HG03280 (cell line): ENCODE measurements around the gene CHRND.

Experiments
- ATAC-seq: cut with Tn5 transposase; IDR thresholded peaks from one replicate; pipeline ENCODE4 v1.9.1; 2021; ENCODE audit warnings: mild to moderate bottlenecking, moderate library complexity; ENCODE audit not compliant: unreplicated experiment

Gene CHRND

DNA sequence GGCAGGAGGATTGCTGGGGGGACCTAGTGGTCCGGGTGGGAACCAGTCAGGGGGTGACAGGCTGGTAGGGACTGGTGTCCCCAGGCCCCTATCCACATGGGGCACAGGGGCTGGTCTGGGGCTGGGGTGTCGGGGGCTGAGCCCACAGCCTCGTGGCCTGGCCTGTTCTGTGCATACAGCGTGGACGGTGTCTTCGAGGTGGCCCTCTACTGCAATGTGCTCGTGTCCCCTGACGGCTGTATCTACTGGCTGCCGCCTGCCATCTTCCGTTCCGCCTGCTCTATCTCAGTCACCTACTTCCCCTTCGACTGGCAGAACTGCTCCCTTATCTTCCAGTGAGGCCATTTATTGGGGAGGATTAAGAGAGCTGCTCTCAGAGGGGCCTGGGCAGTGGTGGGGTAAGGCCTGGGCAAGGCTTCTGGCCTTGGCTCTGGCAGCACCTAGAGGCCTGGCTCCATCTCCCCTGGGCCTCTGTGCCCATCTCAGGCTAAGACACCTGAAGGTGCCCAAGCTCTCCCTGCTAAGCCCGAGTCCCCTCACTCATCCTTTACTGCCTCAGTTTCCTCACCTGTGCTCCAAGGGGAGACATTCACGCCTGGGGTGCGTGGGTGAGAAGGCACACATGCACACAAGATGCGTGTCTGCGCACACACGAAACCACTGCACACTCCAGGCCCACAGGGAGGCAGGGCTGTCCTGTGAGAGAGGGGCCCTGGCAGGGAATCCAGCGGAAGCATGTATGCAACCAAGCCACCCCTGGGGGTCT lies 15.4 kb downstream of the CHRND start:
- ATAC-seq: no peak

GRCh38 chr2:232541961-232542714 lies 16.2 kb downstream of the CHRND start:
- ATAC-seq: no peak

GRCh38 chr2:232542715-232543467 lies 16.9 kb downstream of the CHRND start:
- no peak for ATAC-seq

- ATAC-seq: no peak
These were observed 17.5 kb downstream of the CHRND start for GRCh38 chr2:232543491-232543890.

GRCh38 chr2:232543928-232544631 lies 18.1 kb downstream of the CHRND start:
- no peak for ATAC-seq

GRCh38 chr2:232544674-232545073 lies 18.7 kb downstream of the CHRND start:
- ATAC-seq: no peak

DNA sequence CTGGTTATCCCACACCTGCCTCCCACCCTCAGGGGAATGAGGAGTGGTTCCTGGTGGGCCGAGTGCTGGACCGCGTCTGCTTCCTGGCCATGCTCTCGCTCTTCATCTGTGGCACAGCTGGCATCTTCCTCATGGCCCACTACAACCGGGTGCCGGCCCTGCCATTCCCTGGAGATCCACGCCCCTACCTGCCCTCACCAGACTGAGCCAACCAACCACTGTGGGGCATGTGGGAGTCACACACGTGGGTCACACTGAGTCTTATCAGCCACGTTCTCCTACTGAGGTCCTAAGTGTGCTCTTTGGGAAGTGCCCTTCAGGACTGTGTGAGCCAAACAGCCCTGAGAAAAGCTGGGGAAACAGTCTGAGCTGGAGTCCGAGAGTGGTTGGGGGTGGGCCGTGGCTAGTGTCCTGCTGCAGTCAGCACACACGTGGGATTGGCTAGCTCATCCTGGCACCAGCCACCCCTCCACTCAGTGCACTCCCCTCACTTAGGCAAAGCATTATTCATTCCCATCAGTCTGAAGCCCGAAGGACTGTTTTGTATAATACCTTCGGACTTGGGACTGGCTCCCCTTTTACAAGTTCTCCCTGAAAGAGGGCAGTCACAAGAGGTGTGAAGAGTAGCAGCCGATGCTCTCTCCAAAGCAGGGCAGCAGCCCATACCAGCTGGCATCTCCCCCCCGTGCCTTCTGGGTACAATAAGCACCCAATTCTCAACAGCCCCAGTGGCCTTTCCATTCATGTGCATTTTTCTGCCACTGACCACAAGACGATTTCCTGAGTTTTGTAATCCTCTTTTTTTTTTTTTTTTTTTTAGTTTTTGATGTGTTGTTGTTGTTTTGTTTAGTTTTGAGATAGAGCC lies 19.8 kb downstream of the CHRND start:
- no peak for ATAC-seq

GRCh38 chr2:232547991-232548390 lies 22.0 kb downstream of the CHRND start:
- ATAC-seq: no peak

DNA sequence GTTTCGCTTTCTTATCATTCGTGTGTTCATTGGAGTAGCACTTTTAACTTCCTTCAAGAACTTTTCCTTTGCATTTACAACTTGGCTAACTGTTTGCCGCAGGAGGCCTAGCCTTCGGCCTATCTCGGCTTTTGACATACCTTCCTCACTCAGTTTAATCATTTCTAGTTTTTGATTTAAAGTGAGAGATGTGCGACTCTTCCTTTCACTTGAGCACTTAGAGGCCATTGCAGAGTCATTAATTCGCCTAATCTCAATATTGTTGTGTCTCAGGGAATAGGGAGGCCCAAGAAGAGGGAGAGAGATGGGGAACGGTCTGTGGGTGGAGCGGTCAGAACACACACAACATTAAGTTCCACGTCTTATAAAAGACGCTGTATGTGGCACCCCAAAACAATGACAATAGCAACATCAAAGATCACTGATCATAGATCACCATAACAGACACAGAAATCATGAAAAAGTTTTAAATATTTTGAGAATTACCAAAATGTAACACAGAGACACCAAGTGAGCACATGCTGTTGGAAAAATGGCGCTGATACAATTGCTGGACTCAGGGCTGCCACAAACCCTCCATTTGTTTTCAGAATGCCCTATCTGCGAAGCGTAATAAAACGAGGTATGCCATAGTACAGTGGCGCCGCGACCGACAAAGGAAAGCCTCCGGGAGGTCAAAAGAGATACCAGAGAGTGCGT lies 23.8 kb downstream of the CHRND start:
- no peak for ATAC-seq

DNA sequence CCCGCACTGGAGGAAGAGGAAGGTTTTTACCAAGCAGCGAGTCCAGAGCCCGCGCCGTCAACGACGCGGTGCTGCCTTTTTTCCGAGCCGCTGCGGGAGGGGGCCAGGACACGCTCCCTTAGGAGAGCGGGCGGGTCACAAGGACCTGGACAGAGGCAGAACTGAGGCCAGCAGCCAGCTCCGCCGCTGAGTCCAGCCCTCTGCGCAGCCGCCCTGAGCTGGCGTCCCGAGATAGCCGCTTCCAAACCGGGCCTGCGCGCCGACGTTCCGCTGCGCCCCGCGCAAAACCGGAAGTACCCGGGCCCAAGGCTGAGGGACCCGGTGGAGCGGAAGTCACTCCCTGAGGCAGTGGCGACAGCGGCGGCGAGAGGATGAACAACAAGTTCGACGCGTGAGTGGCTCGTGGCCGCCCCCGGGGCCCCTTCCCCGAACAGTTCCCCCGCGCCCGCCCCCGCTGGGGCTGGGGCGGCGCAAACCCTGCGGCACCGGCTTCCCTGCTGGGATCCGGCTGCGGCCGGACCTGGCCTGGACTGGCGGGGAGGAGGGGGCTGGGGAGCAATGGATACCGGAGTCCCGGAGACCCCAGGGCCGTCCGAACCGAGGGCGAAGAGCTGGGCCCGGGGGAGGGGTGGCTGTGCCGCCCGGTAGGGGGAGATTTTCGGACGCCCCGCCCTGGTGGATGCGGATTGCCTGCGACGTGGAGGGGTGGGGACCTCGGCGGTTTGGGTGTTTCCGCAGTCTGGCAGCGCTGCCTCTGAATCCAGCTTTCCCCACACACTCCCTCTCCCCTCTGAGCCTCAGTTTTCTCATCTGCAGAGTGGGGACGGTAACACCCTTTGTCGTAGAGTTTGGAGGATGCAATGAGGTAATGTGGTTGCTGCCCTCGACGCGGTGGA lies 24.6 kb downstream of the CHRND start, which contains the start of the genes EIF4E2 and TIGD1:
EIF4E2 (plus strand) TSS at position 336 of the 896 bp plus-strand sequence; CDS start at position 372, 36 bp downstream.
TIGD1 (minus strand) TSS at position 204 of the 896 bp plus-strand sequence. CDS start 675 bp downstream, outside the sequence.
- peak; percentile 92 for ATAC-seq

GRCh38 chr2:232551250-232551638 lies 25.3 kb downstream of the CHRND start:
- no peak for ATAC-seq

GRCh38 chr2:232551776-232552175 lies 25.8 kb downstream of the CHRND start:
- no peak for ATAC-seq

GRCh38 chr2:232556426-232556825 lies 30.5 kb downstream of the CHRND start:
- ATAC-seq: no peak

GRCh38 chr2:232562515-232563151 lies 36.7 kb downstream of the CHRND start:
- no peak for ATAC-seq

DNA sequence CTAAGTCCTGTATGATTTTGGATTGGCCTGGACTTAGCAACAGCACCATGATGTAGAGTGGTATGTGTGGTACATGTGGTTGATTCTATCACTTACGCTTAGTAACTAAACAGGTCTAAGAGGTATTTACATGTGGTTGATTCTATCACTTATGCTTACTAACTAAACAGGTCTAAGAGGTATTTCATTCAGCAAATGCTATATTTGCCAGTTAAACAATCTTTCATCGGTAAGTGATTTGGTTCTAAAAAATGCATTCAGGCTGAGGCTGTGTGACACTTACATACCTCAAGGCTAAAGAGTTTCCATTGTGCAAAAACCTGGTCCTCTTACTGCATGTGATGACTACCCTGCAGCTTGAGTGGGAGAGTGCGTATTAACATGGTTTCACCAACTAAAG lies 37.6 kb downstream of the CHRND start:
- no peak for ATAC-seq

- ATAC-seq: no peak
These were observed 41.8 kb downstream of the CHRND start for GRCh38 chr2:232567721-232568120.

GRCh38 chr2:232568161-232568560 lies 42.2 kb downstream of the CHRND start:
- no peak for ATAC-seq

- ATAC-seq: no peak
These were observed 43.6 kb downstream of the CHRND start for GRCh38 chr2:232569541-232569940.
